HG03175 (cell line): Measurements from ENCODE around the gene ASTE1.
"Not testable (repeated sequence)": the region's sequence is repeated elsewhere in the genome, so short reads cannot be mapped to it uniquely, and the experiment has no call there.

Source experiments
- ATAC-seq: cut with Tn5 transposase; IDR thresholded peaks from one replicate; pipeline ENCODE4 v1.9.1; 2021; ENCODE audit warnings: mild to moderate bottlenecking, moderate library complexity; ENCODE audit not compliant: unreplicated experiment

The ASTE1 gene

GRCh38 chr3:131018970-131019369 is 7.7 kb downstream of the ASTE1 start:
- ATAC-seq = no peak

GRCh38 chr3:131009698-131010097 is 16.9 kb downstream of the ASTE1 start:
- ATAC-seq = no peak

DNA sequence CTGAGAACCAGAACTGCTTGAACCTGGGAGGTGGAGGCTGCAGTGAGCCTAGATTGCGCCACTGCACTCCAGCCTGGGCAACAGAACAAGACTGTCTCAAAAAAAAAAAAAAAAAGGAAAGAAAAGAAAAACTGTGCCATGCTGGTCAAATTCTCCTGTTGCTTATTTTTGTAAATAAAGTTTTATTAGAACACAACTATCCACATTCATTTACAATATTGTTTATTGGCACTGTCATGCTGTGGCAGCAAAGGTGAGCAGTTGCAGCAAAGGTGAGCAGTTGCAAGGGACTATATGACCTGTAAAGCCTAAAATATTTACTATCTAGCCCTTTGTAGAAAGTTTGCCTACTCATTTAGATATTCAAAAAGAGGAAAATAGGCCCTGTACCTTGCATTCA is 18.3 kb downstream of the ASTE1 start:
- no peak for ATAC-seq

DNA sequence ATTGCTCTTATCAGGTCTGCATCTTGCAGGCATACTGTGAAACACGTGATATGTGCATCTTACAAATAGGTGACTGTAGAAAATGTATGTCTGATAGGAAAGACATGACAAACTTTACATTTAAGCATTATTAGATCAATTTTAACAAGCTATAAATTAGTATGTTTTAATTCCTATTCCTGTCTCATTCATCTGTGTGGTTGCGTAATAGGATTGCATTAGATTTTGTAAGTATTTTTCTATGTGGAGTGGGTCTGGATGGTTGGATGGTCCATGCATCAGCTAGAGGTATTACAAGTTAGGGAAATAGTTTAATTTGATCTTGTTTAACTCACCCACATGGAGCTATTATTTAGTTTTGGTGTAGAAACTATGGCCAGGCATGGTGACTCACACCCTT is 18.8 kb downstream of the ASTE1 start:
- no peak for ATAC-seq

- ATAC-seq = no peak
Observed at GRCh38 chr3:131007256-131007655, 19.4 kb downstream of the ASTE1 start.

DNA sequence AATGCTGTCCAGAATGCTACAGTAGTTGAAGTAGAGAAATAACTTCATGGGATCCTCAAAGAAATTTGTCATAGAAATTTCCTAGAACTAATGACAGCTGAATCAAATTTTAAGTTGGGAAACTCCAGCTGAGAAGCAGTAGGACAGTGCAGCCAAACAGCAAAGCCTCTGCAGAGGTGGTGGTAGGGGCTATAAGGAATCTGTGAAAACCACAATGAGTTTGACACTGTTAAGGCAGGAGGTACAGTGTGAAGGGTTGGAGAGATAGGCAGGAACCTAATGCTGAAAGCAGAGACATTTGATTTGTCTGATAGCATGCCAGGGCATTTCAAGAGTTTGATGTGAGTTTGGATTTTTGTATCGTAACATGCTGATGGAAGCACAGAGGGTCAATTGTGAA is 22.0 kb downstream of the ASTE1 start:
- no peak for ATAC-seq

- no peak for ATAC-seq
Observed at GRCh38 chr3:131001071-131001470, 25.6 kb downstream of the ASTE1 start.

DNA sequence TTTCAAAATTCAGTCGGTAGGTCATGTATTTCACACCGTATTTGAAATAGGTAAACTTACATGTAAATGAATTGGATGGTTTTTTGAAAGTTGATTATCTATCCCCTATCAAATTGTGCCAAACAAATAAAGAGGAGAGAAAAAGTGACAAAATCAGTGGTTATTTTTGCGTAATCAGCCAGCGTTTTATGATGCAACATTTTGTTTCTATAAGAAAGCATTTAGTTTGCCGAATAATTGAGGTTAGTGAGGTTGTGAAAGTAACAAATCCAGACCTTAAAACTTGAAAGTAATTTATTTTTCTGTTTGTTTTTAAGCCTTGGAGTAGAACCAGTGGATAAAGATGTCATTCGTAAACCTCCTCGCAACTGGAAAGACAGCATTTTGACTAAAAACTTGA is 29.3 kb downstream of the ASTE1 start:
- no peak for ATAC-seq

- no peak for ATAC-seq
Observed at GRCh38 chr3:130992344-130992743, 34.3 kb downstream of the ASTE1 start.

- ATAC-seq = no peak
Observed at GRCh38 chr3:130991126-130991525, 35.5 kb downstream of the ASTE1 start.

DNA sequence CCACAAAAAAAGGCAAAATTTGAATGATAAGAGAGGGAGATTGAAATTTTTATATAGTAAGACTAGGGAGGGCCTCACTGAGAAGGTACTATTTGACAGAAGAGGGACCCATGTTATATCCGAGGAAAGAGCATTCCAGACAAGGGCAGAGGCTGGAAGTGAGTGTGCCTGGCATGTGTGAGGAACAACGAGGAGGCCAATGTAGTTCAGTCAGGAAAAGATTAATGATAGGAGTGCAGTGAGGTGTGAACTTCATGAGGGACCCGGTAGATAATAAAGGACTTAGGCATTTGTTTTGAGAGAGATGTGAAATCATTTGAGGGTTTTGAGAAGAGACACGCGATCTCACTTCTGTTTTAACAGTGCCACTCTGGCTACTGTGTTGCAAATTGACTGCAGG is 36.3 kb downstream of the ASTE1 start:
- ATAC-seq = no peak

DNA sequence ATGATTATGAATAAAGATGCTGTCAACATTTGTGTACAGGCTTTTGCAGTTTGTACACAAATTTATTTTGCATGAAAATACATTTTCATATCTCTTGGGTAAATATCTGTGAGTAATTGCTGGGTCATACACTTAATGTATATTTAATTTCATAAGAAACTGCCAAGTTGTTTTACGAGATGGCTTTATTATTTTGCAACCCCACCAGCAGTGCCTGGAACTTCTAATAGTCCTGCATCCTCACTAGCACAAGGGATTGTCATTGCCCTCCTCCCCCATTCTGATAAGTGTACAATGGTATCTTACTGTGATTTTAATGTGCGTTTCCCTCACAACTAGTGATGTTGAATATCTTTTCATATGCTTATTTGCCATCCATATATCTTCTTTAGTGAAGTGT is 45.2 kb downstream of the ASTE1 start:
- ATAC-seq = no peak

DNA sequence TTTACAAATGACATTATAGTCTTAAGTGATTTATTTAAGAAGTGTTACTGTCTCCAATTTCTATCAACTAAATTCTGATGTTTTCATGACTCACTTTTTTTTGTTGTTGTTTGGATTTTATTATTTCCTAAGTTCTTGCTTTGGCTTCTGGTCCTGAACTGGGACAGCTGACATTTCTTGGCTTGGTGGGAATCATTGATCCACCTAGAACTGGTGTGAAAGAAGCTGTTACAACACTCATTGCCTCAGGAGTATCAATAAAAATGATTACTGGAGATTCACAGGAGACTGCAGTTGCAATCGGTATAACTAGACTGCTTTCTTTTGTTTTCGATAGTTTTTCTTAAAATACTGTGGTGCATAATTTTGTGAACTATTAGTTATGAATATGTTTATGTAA is 47.5 kb downstream of the ASTE1 start:
- no peak for ATAC-seq

GRCh38 chr3:130976706-130977105 is 49.9 kb downstream of the ASTE1 start:
- ATAC-seq = no peak

GRCh38 chr3:130975251-130975650 is 51.4 kb downstream of the ASTE1 start:
- ATAC-seq = no peak

DNA sequence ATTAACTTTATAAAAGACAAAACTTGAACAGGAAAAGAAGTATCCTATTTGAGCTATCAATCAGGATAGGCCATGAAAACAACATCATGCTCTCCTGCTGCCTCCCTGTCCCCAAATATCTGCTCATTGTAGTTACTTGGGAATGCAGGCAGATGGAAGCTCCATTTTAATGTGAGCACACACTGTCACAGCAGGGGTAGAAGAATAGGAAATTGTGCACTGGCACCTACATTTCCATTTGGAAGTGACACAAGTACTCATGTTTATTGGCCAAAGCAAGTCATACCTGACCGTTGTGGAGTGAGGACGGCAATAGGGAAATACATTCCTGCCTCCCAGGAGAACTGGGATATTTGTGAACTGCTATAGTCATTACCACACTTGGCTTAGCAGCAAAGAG is 52.4 kb downstream of the ASTE1 start:
- no peak for ATAC-seq

GRCh38 chr3:130973406-130973805 is 53.2 kb downstream of the ASTE1 start:
- no peak for ATAC-seq

DNA sequence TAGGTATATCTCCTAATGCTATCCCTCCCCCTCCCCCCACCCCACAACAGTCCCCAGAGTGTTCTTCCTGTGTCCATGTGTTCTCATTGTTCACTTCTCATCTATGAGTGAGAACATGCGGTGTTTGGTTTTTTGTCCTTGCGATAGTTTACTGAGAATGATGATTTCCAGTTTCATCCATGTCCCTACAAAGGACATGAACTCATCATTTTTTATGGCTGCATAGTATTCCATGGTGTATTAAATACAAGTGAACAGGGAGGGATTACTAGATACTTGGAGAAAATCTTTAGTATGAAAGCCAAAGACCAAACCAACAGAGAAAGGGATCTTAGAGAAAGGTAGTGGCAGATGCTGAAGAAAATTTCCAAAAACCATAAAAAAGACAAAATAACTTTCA is 54.0 kb downstream of the ASTE1 start:
- not testable (repeated sequence) for ATAC-seq

DNA sequence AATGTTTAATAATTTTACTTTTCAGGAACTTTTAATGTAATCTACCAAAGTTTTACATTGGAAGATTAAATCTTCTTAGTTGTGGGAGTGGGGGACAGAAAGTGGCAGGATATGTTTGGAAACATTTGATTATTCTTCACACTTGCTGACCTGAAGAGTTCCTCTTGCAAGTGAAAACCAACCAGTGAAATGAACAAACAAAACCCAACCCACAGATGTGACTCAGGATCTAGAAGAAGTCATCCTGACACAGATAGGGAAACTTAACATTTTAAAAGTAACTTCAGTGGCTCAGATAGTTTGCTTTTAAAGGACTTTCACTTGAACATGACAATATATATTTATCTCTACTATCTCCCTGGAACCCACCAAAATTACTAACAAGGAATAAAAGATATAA is 55.4 kb downstream of the ASTE1 start:
- ATAC-seq = no peak

DNA sequence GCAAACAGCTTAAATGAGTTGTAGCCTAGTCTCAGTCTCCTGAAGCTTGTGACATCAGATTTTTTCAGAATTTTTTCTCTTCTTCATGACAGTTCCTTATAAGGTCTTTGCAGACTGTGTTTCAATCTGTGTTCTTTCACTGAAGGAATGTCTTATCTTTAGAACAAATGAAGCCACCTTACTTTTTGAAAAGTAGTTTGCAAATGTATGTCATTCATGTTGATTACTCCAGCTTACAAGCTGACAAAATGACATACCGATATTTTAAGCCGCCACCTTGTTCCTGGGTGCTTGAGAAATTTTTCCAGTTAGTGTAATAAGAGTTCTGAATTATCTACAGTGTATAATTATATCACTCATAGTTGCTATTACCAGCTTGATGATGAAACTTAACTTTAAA is 57.0 kb downstream of the ASTE1 start:
- no peak for ATAC-seq

DNA sequence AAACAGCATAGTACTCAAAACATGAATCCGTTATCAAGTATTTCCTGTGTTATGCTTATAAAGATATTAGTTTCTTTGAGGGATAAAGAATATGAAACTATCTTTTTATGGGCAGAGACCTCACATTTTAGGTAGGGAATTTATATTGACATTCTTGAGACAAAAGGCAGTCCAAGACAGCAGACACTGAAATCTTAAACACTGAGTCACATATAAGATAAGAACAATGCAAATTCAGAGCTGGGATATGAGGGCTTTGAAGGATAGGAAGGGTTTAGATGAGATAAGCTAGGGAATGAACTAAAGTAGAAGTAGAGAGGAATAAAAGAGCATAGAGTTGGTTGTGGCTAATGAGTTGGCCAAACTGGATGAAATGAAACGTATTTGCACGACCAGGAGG is 58.4 kb downstream of the ASTE1 start:
- no peak for ATAC-seq

GRCh38 chr3:130967281-130967680 is 59.3 kb downstream of the ASTE1 start:
- no peak for ATAC-seq

DNA sequence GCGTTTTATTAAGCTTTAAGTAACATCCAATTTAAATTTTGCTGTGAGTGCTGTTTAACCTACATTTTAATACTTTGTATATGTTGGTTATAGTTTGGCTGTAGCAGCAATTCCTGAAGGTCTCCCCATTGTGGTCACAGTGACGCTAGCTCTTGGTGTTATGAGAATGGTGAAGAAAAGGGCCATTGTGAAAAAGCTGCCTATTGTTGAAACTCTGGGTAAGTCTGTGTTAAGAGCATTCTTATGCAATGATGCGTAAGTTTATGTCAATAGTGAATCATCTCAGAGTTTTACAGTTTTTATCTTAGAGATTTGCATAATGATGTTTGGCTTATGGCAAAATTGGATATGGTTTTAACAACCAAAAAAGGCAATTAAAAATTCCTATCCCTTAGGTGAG is 62.7 kb downstream of the ASTE1 start:
- ATAC-seq = no peak
